Measurements from ENCODE around the gene PDIA5. TPM values are rescaled to one million over a fixed set of nuclear protein-coding genes. Genes with fewer than 3 reads are reported as not detected.

PDIA5 gene
- total and polyA plus RNA-seq, 4 donors: 15.5 to 38.6 (median 30.7) TPM

DNA sequence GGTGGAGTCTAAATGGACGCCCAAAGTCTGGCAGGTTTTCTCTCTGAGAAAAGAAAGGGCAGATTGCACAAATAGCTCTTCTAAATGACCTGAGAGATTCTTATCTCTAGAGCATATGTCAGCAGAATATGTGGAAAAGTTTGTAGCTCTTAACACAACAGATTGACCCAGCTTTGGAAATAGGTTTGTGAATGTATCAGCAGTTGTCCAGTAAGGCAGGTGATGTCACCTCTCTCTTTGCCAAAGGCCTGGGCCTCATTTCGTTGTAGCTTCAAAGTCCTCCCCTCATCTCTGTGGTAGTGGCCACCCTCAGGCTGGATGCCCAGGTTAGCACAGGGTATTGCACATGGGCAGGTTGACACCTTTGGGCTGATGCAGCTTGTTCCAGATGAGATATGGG is 36.0 kb downstream of the PDIA5 start:
- no peak overlapping the region for H3K27ac ChIP-seq (ENCODE audit: low read depth in 1 of 2, low read length in 1 of 2)
- H3K27me3 ChIP-seq (ENCODE audit: control insufficient read depth in 3 of 3, insufficient read depth in 3 of 3, low read length in 2 of 3): no peaks in the 10 kb centered on the region
- peaks cover 0 to 15% (median 9%) of the 10 kb centered on the region in 5 donors for H3K4me1 ChIP-seq (ENCODE audit: control insufficient read depth in 5 of 5, insufficient read depth in 5 of 5, low read length in 5 of 5)
- DNase-seq (no peak), ATAC-seq (ENCODE audit: insufficient read depth, low FRiP score) (no peak)
- no peak overlapping the region for H3K4me3 ChIP-seq
- TF ChIP-seq, protein P1, sequence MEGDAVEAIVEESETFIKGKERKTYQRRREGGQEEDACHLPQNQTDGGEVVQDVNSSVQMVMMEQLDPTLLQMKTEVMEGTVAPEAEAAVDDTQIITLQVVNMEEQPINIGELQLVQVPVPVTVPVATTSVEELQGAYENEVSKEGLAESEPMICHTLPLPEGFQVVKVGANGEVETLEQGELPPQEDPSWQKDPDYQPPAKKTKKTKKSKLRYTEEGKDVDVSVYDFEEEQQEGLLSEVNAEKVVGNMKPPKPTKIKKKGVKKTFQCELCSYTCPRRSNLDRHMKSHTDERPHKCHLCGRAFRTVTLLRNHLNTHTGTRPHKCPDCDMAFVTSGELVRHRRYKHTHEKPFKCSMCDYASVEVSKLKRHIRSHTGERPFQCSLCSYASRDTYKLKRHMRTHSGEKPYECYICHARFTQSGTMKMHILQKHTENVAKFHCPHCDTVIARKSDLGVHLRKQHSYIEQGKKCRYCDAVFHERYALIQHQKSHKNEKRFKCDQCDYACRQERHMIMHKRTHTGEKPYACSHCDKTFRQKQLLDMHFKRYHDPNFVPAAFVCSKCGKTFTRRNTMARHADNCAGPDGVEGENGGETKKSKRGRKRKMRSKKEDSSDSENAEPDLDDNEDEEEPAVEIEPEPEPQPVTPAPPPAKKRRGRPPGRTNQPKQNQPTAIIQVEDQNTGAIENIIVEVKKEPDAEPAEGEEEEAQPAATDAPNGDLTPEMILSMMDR (IDR thresholded peaks at IDR 0.05; ENCODE audit: control extremely low read depth, extremely low read depth): no peak
- 88 to 90% methylated on average over 2 of the region's 2 CpGs for WGBS, 2 donors
- H3K36me3 ChIP-seq (ENCODE audit: control insufficient read depth in 4 of 4, insufficient read depth in 4 of 4, low read length in 4 of 4): peaks cover 0 to 29% (median 5%) of the 10 kb centered on the region in 4 donors
- H3K9me3 ChIP-seq (ENCODE audit: control insufficient read depth in 4 of 4, insufficient read depth in 3 of 4, low read length in 3 of 4): no peaks in the 10 kb centered on the region
- no peak overlapping the region for H3K9ac ChIP-seq (ENCODE audit: insufficient read depth in 1 of 2, low read length in 2 of 2)

DNA sequence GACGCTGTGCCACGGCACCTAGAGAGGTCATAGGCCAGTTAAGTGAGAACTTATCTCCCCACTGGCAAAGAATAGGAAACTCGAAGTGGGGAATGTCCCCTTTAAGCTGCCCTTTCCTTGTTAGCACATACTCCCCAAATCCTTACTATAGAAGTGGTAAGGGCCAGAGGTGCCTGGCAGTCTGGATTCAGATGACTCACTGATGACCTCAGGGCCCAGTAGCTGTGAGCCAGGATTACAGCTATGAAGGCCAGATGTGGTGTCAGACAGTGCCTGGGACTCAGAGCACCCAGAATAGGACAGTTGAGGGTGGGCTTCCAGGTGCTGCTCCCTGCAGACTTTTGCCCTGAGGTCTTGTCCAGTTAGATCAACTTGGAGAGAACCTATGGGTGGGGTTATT is 37.7 kb downstream of the PDIA5 start:
- H3K27me3 ChIP-seq (ENCODE audit: control insufficient read depth in 3 of 3, insufficient read depth in 3 of 3, low read length in 2 of 3): no peaks in the 10 kb centered on the region
- peaks cover 0 to 4% (median 0%) of the 10 kb centered on the region in 5 donors for H3K4me1 ChIP-seq (ENCODE audit: control insufficient read depth in 5 of 5, insufficient read depth in 5 of 5, low read length in 5 of 5)
- WGBS, 2 donors: 75 to 91% methylated on average over 3 of the region's 3 CpGs
- DNase-seq (no peak), ATAC-seq (ENCODE audit: insufficient read depth, low FRiP score) (peak; percentile 41)
- H3K36me3 ChIP-seq (ENCODE audit: control insufficient read depth in 4 of 4, insufficient read depth in 4 of 4, low read length in 4 of 4): peaks cover 0 to 29% (median 5%) of the 10 kb centered on the region in 4 donors
- H3K4me3 ChIP-seq: no peak overlapping the region
- TF ChIP-seq, protein P1 (IDR thresholded peaks at IDR 0.05; ENCODE audit: control extremely low read depth, extremely low read depth): no peak
- no peaks in the 10 kb centered on the region for H3K9me3 ChIP-seq (ENCODE audit: control insufficient read depth in 4 of 4, insufficient read depth in 3 of 4, low read length in 3 of 4)
- H3K9ac ChIP-seq (ENCODE audit: insufficient read depth in 1 of 2, low read length in 2 of 2): no peak overlapping the region
- no peak overlapping the region for H3K27ac ChIP-seq (ENCODE audit: low read depth in 1 of 2, low read length in 1 of 2)

DNA sequence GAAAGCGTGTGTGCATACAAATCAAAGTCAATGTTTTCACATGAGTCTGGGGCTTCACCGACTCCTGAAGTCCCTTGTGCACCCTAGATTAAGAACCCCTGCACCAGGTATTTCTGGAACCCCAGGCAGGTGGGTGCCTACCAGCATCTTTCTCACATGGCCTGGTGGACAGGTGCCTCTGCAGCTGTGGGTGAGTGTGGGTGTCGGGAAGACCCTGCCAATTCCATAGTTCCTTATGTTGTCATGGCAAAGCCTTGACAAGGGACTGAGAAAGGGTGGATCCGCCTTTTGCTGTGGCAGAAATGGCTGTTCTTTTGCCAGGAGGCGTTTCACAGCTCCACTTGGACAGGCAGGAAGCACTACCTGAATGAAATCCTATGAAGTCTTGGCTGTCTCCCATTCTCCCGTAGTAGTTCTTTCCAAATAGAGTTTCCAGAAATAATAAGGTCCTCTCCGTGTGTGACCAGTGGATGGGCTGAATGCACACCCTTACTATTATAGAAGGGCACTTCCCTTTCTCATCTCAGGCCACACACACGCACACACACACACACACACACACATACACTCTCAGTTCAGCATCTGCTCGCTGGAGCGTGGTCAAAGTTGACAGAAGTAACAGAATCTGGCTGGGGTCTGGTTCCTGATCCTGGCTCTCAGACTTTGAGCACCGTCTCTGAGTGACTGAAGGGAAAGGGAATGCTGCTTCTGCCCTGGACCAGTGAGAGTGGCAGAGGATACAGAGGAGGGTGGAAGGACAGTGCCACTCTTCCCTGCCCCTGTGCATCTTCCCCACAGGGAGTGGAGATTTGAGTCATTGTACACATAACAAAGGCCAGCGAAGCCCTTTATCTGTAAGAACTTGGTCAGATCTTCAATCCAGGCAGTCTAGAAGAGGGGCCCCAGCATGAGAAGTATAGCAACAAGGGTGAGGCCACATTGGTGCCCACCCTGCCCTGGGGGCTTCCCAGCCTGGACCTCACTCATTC is 38.7 kb downstream of the PDIA5 start:
- Histone ChIP-seq H3K27me3 (ENCODE audit: control insufficient read depth in 3 of 3, insufficient read depth in 3 of 3, low read length in 2 of 3) (no peaks in the 10 kb centered on the region), H3K27ac (ENCODE audit: low read depth in 1 of 2, low read length in 1 of 2) (no peak overlapping the region), H3K36me3 (ENCODE audit: control insufficient read depth in 4 of 4, insufficient read depth in 4 of 4, low read length in 4 of 4) (peaks cover 0 to 33% (median 5%) of the 10 kb centered on the region in 4 donors), H3K4me1 (ENCODE audit: control insufficient read depth in 5 of 5, insufficient read depth in 5 of 5, low read length in 5 of 5) (peaks cover 0 to 9% (median 0%) of the 10 kb centered on the region in 5 donors), H3K9me3 (ENCODE audit: control insufficient read depth in 4 of 4, insufficient read depth in 3 of 4, low read length in 3 of 4) (no peaks in the 10 kb centered on the region), H3K4me3 (no peak overlapping the region), H3K9ac (ENCODE audit: insufficient read depth in 1 of 2, low read length in 2 of 2) (no peak overlapping the region)
- 78 to 84% methylated on average over 12 of the region's 12 CpGs for WGBS, 2 donors
- DNase-seq (no peak), ATAC-seq (ENCODE audit: insufficient read depth, low FRiP score) (no peak)
- TF ChIP-seq, protein P1 (IDR thresholded peaks at IDR 0.05; ENCODE audit: control extremely low read depth, extremely low read depth): no peak

Measured in lung (tissue), 12 donors.